WTC11 (cell line): ENCODE data around the gene KCNJ16. TPM values are rescaled to one million over a fixed set of nuclear protein-coding genes. Genes with fewer than 3 reads are reported as not detected.
A peak's percentile ranks its signal among the peaks of the same experiment; 100 is the strongest.

ENCODE experiments used
- ATAC-seq: fragments of 200-7000 bp; cut with Tn5 transposase; 2 replicates; pipeline ENCODE4 v1.10.0; 2021; ENCODE audit warnings: mild to moderate bottlenecking, moderate library complexity
- CTCF ChIA-PET: fragments of 300-600 bp; sonication (Branson Sonifier 250); formaldehyde crosslinking; loops from one replicate; lab custom pipeline; 2021; ENCODE audit warnings: antibody characterized with exemption; lab: Charles Lee
- POLR2A ChIA-PET: fragments of 350-600 bp; sonication (Branson Sonifier 250); formaldehyde crosslinking; loops from one replicate; lab custom pipeline; 2021; ENCODE audit warnings: antibody characterized with exemption; lab: Charles Lee
- DNase-seq: peaks from one replicate; pipeline ENCODE4 v3.0.0; 2021; ENCODE audit warnings: low spot score
- H3K27ac Mint-ChIP-seq: 2 replicates; pipeline ENCODE4 v1.8.0; 2021; ENCODE audit warnings: mixed read lengths
- H3K27me3 Mint-ChIP-seq: 2 replicates; pipeline ENCODE4 v1.8.0; 2021; ENCODE audit warnings: low read depth, mild to moderate bottlenecking, moderate library complexity, mixed read lengths
- H3K36me3 Mint-ChIP-seq: 2 replicates; pipeline ENCODE4 v1.8.0; 2021; ENCODE audit warnings: mixed read lengths
- H3K4me1 Mint-ChIP-seq: 2 replicates; pipeline ENCODE4 v1.8.0; 2022; ENCODE audit warnings: mixed read lengths
- H3K4me3 Mint-ChIP-seq: 2 replicates; pipeline ENCODE4 v1.8.0; 2021; ENCODE audit warnings: mild to moderate bottlenecking, moderate library complexity, mixed read lengths
- H3K9me3 Mint-ChIP-seq: 2 replicates; pipeline ENCODE4 v1.8.0; 2021; ENCODE audit warnings: mixed read lengths
- EMX1 ChIP-seq: fragments of 250-450 bp; sonication (Bioruptor Pico); IDR thresholded peaks from 2 replicates; pipeline ENCODE4 v1.8.0; 2021; ENCODE audit warnings: mild to moderate bottlenecking
- ETV6 ChIP-seq: sonication (generic); formaldehyde crosslinking; IDR thresholded peaks from 2 replicates; pipeline ENCODE4 v1.8.1; 2022; ENCODE audit warnings: mild to moderate bottlenecking, missing genetic modification reagents
- FOXP1 ChIP-seq: sonication (generic); formaldehyde crosslinking; IDR thresholded peaks from 2 replicates; pipeline ENCODE4 v1.8.0; 2022; ENCODE audit warnings: missing genetic modification reagents, mild to moderate bottlenecking, moderate library complexity, borderline replicate concordance
- GABPB1 ChIP-seq: sonication (generic); formaldehyde crosslinking; IDR thresholded peaks from 2 replicates; pipeline ENCODE4 v1.8.1; 2023; ENCODE audit warnings: mild to moderate bottlenecking, missing genetic modification reagents
- MXD4 ChIP-seq: fragments of 250-450 bp; sonication (Bioruptor Pico); IDR thresholded peaks from 2 replicates; pipeline ENCODE4 v1.8.0; 2021; ENCODE audit warnings: mild to moderate bottlenecking, moderate library complexity, borderline replicate concordance
- SMAD3 ChIP-seq: sonication (generic); formaldehyde crosslinking; IDR thresholded peaks from 2 replicates; pipeline ENCODE4 v1.8.0; 2022; ENCODE audit warnings: missing genetic modification reagents, mild to moderate bottlenecking, borderline replicate concordance
- SMAD4 ChIP-seq: sonication (generic); formaldehyde crosslinking; IDR thresholded peaks from 2 replicates; pipeline ENCODE4 v1.8.0; 2022; ENCODE audit warnings: mild to moderate bottlenecking, missing genetic modification reagents
- ZNF219 ChIP-seq: sonication (generic); formaldehyde crosslinking; IDR thresholded peaks from 2 replicates; pipeline ENCODE4 v1.8.0; 2023; ENCODE audit warnings: missing genetic modification reagents, mild to moderate bottlenecking, borderline replicate concordance
- ZNF232 ChIP-seq: sonication (generic); formaldehyde crosslinking; IDR thresholded peaks from 2 replicates; pipeline ENCODE4 v1.8.0; 2022; ENCODE audit warnings: mild to moderate bottlenecking, missing genetic modification reagents
- ZNF423 ChIP-seq: fragments of 250-450 bp; sonication (Bioruptor Pico); IDR thresholded peaks from 2 replicates; pipeline ENCODE4 v2.1.2; 2022; ENCODE audit warnings: mild to moderate bottlenecking, moderate library complexity
- ZNF671 ChIP-seq: fragments of 250-450 bp; sonication (Bioruptor Pico); IDR thresholded peaks from 2 replicates; pipeline ENCODE4 v1.8.0; 2021; ENCODE audit warnings: mild to moderate bottlenecking
- total RNA-seq: library from RNA; stranded (reverse); gene quantifications from 3 replicates; pipeline ENCODE4 v1.2.3, GENCODE V29; 2021
- TF ChIP-seq, protein P1 (sequence below): fragments of 250-450 bp; sonication (Bioruptor Pico); IDR thresholded peaks from 2 replicates; pipeline ENCODE4 v1.8.0; 2021; ENCODE audit warnings: mild to moderate bottlenecking
- TF ChIP-seq, protein P2 (sequence below): fragments of 250-450 bp; sonication (Bioruptor Pico); IDR thresholded peaks from 2 replicates; pipeline ENCODE4 v2.1.2; 2022; ENCODE audit warnings: mild to moderate bottlenecking, moderate library complexity
- TF ChIP-seq, protein P3 (sequence below): sonication (generic); formaldehyde crosslinking; IDR thresholded peaks from 2 replicates; pipeline ENCODE4 v1.8.0; 2022; ENCODE audit warnings: mild to moderate bottlenecking, missing genetic modification reagents
- TF ChIP-seq, protein P4 (sequence below): sonication (generic); formaldehyde crosslinking; IDR thresholded peaks from 2 replicates; pipeline ENCODE4 v1.8.0; 2022; ENCODE audit warnings: mild to moderate bottlenecking, missing genetic modification reagents
- TF ChIP-seq, protein P5 (sequence below): sonication (generic); formaldehyde crosslinking; IDR thresholded peaks from 2 replicates; pipeline ENCODE4 v1.8.1; 2023; ENCODE audit warnings: mild to moderate bottlenecking, missing genetic modification reagents
- TF ChIP-seq, protein P6 (sequence below): sonication (generic); formaldehyde crosslinking; IDR thresholded peaks from 2 replicates; pipeline ENCODE4 v1.8.1; 2023; ENCODE audit warnings: mild to moderate bottlenecking, missing genetic modification reagents, moderate library complexity
- TF ChIP-seq, protein P7 (sequence below): sonication (generic); formaldehyde crosslinking; IDR thresholded peaks from 2 replicates; pipeline ENCODE4 v1.8.0; 2023; ENCODE audit warnings: missing genetic modification reagents

KCNJ16 gene
- total RNA-seq, 1 experiment from 2014 or later = not detected

DNA sequence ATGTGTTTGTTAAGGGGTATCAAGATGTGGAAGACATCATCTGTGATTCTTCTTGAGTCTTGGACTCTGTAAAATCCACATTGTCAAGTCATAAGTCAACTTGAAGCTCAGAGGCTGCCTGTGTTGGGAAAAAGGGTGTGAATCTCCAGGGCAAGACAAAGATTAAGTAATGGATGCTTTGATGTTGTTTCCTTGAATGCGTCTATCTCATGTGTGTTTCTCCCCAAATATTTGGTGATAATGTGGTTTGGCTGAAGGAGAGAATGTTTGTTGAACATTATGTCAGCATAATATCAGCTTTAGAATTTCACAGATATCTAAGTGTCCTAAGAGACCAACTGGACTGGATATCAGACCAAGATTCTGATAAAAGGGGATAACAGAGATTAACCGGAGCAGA, 24.1 kb upstream of the KCNJ16 start:
- no peak for DNase-seq
- POLR2A ChIA-PET = no interaction called here
- Mint-ChIP-seq H3K36me3 (no peaks in the 10 kb centered on the region), H3K4me3 (no peak overlapping the region), H3K4me1 (peaks cover 9% of the 10 kb centered on the region), H3K9me3 (no peaks in the 10 kb centered on the region), H3K27ac (no peak overlapping the region), H3K27me3 (no peaks in the 10 kb centered on the region)
- TF ChIP-seq MXD4 (CRISPR knock-in tag) (no peak), ZNF219 (CRISPR knock-in tag) (no peak), FOXP1 (CRISPR knock-in tag) (no peak), SMAD4 (CRISPR knock-in tag) (no peak), SMAD3 (CRISPR knock-in tag) (no peak), ZNF232 (CRISPR knock-in tag) (no peak), GABPB1 (no peak), ZNF671 (CRISPR knock-in tag) (no peak), EMX1 (no peak)
- TF ChIP-seq, protein P1, sequence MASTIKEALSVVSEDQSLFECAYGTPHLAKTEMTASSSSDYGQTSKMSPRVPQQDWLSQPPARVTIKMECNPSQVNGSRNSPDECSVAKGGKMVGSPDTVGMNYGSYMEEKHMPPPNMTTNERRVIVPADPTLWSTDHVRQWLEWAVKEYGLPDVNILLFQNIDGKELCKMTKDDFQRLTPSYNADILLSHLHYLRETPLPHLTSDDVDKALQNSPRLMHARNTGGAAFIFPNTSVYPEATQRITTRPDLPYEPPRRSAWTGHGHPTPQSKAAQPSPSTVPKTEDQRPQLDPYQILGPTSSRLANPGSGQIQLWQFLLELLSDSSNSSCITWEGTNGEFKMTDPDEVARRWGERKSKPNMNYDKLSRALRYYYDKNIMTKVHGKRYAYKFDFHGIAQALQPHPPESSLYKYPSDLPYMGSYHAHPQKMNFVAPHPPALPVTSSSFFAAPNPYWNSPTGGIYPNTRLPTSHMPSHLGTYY (CRISPR knock-in tag) = no peak
- TF ChIP-seq, protein P2, sequence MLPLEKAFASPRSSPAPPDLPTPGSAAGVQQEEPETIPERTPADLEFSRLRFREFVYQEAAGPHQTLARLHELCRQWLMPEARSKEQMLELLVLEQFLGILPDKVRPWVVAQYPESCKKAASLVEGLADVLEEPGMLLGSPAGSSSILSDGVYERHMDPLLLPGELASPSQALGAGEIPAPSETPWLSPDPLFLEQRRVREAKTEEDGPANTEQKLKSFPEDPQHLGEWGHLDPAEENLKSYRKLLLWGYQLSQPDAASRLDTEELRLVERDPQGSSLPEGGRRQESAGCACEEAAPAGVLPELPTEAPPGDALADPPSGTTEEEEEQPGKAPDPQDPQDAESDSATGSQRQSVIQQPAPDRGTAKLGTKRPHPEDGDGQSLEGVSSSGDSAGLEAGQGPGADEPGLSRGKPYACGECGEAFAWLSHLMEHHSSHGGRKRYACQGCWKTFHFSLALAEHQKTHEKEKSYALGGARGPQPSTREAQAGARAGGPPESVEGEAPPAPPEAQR (CRISPR knock-in tag) = no peak
- TF ChIP-seq, protein P3, sequence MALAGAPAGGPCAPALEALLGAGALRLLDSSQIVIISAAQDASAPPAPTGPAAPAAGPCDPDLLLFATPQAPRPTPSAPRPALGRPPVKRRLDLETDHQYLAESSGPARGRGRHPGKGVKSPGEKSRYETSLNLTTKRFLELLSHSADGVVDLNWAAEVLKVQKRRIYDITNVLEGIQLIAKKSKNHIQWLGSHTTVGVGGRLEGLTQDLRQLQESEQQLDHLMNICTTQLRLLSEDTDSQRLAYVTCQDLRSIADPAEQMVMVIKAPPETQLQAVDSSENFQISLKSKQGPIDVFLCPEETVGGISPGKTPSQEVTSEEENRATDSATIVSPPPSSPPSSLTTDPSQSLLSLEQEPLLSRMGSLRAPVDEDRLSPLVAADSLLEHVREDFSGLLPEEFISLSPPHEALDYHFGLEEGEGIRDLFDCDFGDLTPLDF (CRISPR knock-in tag) = no peak
- CTCF ChIA-PET = no interaction called here
- no peak for ATAC-seq

DNA sequence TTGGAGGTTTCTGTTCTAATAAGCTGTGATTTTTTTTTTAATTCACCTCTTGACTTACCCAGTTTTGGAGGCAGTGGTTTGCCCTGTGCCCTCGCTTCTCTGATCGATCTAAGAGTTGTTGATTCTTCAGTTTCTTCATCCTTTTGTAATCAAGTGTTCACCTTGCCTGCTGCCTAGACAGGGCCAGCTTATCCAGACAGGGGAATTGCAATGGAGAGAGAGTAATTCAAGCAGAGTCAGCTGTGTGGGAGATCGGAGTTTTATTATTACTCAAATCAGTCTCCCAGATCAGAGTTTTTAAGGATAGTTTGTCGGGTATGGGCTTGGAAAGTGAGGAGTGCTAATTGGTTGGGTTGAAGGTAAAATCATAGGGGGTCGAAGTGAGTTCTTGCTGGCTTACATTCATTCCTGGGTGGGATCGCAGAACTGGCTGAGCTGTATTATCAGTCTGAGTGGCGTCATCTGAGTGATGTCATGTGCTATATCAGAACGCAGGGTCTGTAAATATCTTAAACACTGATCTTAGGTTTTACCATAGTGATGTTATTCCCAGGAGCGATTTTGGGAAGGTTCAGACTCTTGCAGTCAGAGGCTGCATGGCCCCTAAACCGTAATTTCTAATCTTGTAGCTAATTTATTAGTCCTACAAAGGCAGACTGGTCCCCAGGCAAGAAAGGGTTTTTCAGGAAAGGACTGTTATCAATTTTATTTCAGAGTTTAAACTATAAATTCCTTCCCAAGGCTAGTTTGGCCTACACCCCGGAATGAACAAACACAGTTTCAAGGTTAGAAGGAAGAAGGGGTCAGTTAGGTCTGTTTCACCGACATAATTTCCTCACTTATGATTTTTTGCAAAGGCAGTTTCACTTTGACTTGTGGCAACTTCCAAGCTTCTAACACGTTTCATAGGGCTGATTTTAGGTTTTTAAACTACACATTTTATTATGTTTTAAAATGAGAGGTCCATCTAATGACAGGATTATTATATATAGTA, 21.5 kb upstream of the KCNJ16 start:
- ChIA-PET CTCF (interaction anchor here (2.2 kb wide), 1 partner anchor 10 kb away, joined by 10 read pairs; no protein-coding TSS in a partner anchor), POLR2A (no interaction called here)

More for the DNA sequence above, 21.5 kb upstream of the KCNJ16 start:
- H3K27ac Mint-ChIP-seq = peak overlapping the region; percentile 2; the same call in 1 of the 2 replicates
- H3K4me1 Mint-ChIP-seq = peaks cover 14% of the 10 kb centered on the region
- H3K4me3 Mint-ChIP-seq = no peak overlapping the region
- ATAC-seq (no peak), DNase-seq (no peak)
- no peak for TF ChIP-seq ETV6 (CRISPR knock-in tag)
- TF ChIP-seq, protein P4, sequence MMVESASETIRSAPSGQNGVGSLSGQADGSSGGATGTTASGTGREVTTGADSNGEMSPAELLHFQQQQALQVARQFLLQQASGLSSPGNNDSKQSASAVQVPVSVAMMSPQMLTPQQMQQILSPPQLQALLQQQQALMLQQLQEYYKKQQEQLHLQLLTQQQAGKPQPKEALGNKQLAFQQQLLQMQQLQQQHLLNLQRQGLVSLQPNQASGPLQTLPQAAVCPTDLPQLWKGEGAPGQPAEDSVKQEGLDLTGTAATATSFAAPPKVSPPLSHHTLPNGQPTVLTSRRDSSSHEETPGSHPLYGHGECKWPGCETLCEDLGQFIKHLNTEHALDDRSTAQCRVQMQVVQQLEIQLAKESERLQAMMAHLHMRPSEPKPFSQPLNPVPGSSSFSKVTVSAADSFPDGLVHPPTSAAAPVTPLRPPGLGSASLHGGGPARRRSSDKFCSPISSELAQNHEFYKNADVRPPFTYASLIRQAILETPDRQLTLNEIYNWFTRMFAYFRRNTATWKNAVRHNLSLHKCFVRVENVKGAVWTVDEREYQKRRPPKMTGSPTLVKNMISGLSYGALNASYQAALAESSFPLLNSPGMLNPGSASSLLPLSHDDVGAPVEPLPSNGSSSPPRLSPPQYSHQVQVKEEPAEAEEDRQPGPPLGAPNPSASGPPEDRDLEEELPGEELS = no peak
- no peak for TF ChIP-seq ZNF423 (CRISPR knock-in tag)
- TF ChIP-seq, protein P5, sequence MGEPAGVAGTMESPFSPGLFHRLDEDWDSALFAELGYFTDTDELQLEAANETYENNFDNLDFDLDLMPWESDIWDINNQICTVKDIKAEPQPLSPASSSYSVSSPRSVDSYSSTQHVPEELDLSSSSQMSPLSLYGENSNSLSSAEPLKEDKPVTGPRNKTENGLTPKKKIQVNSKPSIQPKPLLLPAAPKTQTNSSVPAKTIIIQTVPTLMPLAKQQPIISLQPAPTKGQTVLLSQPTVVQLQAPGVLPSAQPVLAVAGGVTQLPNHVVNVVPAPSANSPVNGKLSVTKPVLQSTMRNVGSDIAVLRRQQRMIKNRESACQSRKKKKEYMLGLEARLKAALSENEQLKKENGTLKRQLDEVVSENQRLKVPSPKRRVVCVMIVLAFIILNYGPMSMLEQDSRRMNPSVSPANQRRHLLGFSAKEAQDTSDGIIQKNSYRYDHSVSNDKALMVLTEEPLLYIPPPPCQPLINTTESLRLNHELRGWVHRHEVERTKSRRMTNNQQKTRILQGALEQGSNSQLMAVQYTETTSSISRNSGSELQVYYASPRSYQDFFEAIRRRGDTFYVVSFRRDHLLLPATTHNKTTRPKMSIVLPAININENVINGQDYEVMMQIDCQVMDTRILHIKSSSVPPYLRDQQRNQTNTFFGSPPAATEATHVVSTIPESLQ (CRISPR knock-in tag) = no peak
- TF ChIP-seq, protein P6, sequence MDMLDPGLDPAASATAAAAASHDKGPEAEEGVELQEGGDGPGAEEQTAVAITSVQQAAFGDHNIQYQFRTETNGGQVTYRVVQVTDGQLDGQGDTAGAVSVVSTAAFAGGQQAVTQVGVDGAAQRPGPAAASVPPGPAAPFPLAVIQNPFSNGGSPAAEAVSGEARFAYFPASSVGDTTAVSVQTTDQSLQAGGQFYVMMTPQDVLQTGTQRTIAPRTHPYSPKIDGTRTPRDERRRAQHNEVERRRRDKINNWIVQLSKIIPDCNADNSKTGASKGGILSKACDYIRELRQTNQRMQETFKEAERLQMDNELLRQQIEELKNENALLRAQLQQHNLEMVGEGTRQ (CRISPR knock-in tag) = no peak
- TF ChIP-seq SMAD4 (CRISPR knock-in tag) = no peak
- TF ChIP-seq, protein P7, sequence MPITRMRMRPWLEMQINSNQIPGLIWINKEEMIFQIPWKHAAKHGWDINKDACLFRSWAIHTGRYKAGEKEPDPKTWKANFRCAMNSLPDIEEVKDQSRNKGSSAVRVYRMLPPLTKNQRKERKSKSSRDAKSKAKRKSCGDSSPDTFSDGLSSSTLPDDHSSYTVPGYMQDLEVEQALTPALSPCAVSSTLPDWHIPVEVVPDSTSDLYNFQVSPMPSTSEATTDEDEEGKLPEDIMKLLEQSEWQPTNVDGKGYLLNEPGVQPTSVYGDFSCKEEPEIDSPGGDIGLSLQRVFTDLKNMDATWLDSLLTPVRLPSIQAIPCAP (CRISPR knock-in tag) = no peak
- H3K27me3 Mint-ChIP-seq = no peaks in the 10 kb centered on the region
- H3K36me3 Mint-ChIP-seq = no peaks in the 10 kb centered on the region
- H3K9me3 Mint-ChIP-seq = no peaks in the 10 kb centered on the region
